Measurements from ENCODE around the gene GALNT1.

Gene GALNT1

GRCh38 chr18:35619941-35620340, 38.4 kb downstream of the GALNT1 start:
- DNase-seq: no peak

- peak; percentile 70 for DNase-seq
Measured at GRCh38 chr18:35620765-35621164, 39.2 kb downstream of the GALNT1 start.

- DNase-seq: no peak
Measured at GRCh38 chr18:35623255-35623654, 41.7 kb downstream of the GALNT1 start.

- DNase-seq: no peak
Measured at GRCh38 chr18:35624146-35624545, 42.6 kb downstream of the GALNT1 start.

- no peak for DNase-seq
Measured at GRCh38 chr18:35625232-35625631, 43.7 kb downstream of the GALNT1 start.

GRCh38 chr18:35633761-35634160, 52.2 kb downstream of the GALNT1 start:
- no peak for DNase-seq

GRCh38 chr18:35634323-35634722, 52.8 kb downstream of the GALNT1 start:
- no peak for DNase-seq

GRCh38 chr18:35635170-35635569, 53.6 kb downstream of the GALNT1 start:
- DNase-seq: no peak

GRCh38 chr18:35637227-35637626, 55.7 kb downstream of the GALNT1 start:
- no peak for DNase-seq

- no peak for DNase-seq
Measured at GRCh38 chr18:35639296-35639695, 57.8 kb downstream of the GALNT1 start.

GRCh38 chr18:35641467-35641866, 59.9 kb downstream of the GALNT1 start:
- no peak for DNase-seq

- DNase-seq: no peak
Measured at GRCh38 chr18:35641916-35642315, 60.4 kb downstream of the GALNT1 start.

GRCh38 chr18:35642802-35643201, 61.3 kb downstream of the GALNT1 start:
- no peak for DNase-seq

GRCh38 chr18:35646449-35646848, 64.9 kb downstream of the GALNT1 start:
- DNase-seq: no peak

- no peak for DNase-seq
Measured at GRCh38 chr18:35653392-35654135, 72.0 kb downstream of the GALNT1 start.

- no peak for DNase-seq
Measured at GRCh38 chr18:35658112-35658511, 76.6 kb downstream of the GALNT1 start.

- DNase-seq: no peak
Measured at GRCh38 chr18:35661483-35662146, 80.1 kb downstream of the GALNT1 start.

GRCh38 chr18:35662293-35663062, 80.9 kb downstream of the GALNT1 start:
- no peak for DNase-seq

GRCh38 chr18:35671966-35672603, 90.5 kb downstream of the GALNT1 start:
- no peak for DNase-seq

- no peak for DNase-seq
Measured at GRCh38 chr18:35672897-35673296, 91.4 kb downstream of the GALNT1 start.

- no peak for DNase-seq
Measured at GRCh38 chr18:35673682-35674081, 92.1 kb downstream of the GALNT1 start.

- no peak for DNase-seq
Measured at GRCh38 chr18:35680139-35680551, 98.6 kb downstream of the GALNT1 start.

GRCh38 chr18:35682281-35682867, 100.8 kb downstream of the GALNT1 start:
- no peak for DNase-seq
